ENCODE data around the gene F2RL1. TPM values are rescaled to one million over a fixed set of nuclear protein-coding genes. Genes with fewer than 3 reads are reported as not detected.

Gene F2RL1
- total and polyA plus RNA-seq, 2 of the 13 experiments (the other 11 are each of a cell fraction or from before 2014, with no cell fraction given), result 9.9 to 23.0 TPM

DNA sequence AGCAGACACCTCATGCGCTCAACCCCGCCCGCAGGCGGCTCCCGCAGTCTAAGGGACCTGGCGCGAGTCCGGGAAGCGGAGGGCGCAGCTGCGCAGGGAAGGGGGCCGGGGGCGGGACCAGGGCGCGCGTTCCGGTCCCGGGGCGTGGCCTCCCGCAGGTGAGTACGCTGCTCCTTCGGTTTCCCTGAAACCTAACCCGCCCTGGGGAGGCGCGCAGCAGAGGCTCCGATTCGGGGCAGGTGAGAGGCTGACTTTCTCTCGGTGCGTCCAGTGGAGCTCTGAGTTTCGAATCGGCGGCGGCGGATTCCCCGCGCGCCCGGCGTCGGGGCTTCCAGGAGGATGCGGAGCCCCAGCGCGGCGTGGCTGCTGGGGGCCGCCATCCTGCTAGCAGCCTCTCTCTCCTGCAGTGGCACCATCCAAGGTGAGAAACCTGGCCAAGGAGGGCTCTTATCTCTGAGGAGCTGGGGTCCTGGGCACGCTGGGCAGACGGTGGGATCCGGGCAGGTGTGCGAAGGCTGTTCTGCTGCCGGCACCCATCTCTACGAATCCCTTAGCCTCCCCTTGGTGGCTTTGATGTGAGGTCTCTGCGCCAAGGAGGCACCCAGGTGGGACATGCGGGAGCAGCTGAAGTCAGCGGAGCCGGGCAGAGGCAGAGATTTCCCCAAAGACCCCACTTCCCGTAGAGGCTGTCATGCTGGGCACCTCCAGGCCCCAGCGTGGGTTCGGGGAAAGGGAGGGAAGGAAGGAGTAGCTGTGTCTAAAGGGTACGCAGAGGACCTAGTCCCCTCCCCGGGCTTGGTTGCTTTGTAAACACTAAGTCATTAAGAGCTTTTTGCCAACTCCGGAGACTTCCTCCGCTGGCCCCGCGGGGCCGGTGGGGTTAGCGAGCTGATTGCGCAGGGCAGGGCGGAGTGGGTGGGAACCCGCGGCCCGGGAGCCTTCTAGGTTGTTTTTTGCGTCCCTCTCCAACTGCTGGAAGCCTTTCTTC lies at the start of gene F2RL1 (continued):
- TF ChIP-seq ZNF510 (CRISPR knock-in tag; IDR thresholded peaks at IDR 0.05; ENCODE audit: low read depth) (no peak), ESRRA (CRISPR knock-in tag; IDR thresholded peaks at IDR 0.05; ENCODE audit: low read depth) (no peak), ATRX (CRISPR knock-in tag; IDR thresholded peaks at IDR 0.05; ENCODE audit: borderline replicate concordance) (no peak), CREM (IDR thresholded peaks at IDR 0.05) (no peak), CREM (CRISPR knock-in tag; IDR thresholded peaks at IDR 0.05) (no peak), ZNF737 (CRISPR knock-in tag; IDR thresholded peaks at IDR 0.05; ENCODE audit: borderline replicate concordance) (no peak), RFX1 (IDR thresholded peaks at IDR 0.05) (no peak), ZNF674 (CRISPR knock-in tag; IDR thresholded peaks at IDR 0.05; ENCODE audit: low read depth) (no peak), ZNF496 (CRISPR knock-in tag; IDR thresholded peaks at IDR 0.05; ENCODE audit: insufficient replicate concordance) (no peak)
- TF ChIP-seq, protein P1, sequence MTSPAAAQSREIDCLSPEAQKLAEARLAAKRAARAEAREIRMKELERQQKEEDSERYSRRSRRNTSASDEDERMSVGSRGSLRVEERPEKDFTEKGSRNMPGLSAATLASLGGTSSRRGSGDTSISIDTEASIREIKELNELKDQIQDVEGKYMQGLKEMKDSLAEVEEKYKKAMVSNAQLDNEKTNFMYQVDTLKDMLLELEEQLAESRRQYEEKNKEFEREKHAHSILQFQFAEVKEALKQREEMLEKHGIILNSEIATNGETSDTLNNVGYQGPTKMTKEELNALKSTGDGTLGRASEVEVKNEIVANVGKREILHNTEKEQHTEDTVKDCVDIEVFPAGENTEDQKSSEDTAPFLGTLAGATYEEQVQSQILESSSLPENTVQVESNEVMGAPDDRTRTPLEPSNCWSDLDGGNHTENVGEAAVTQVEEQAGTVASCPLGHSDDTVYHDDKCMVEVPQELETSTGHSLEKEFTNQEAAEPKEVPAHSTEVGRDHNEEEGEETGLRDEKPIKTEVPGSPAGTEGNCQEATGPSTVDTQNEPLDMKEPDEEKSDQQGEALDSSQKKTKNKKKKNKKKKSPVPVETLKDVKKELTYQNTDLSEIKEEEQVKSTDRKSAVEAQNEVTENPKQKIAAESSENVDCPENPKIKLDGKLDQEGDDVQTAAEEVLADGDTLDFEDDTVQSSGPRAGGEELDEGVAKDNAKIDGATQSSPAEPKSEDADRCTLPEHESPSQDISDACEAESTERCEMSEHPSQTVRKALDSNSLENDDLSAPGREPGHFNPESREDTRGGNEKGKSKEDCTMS (CRISPR knock-in tag; conservative IDR thresholded peaks at IDR 0.05), result no peak
- TF ChIP-seq, protein P2, sequence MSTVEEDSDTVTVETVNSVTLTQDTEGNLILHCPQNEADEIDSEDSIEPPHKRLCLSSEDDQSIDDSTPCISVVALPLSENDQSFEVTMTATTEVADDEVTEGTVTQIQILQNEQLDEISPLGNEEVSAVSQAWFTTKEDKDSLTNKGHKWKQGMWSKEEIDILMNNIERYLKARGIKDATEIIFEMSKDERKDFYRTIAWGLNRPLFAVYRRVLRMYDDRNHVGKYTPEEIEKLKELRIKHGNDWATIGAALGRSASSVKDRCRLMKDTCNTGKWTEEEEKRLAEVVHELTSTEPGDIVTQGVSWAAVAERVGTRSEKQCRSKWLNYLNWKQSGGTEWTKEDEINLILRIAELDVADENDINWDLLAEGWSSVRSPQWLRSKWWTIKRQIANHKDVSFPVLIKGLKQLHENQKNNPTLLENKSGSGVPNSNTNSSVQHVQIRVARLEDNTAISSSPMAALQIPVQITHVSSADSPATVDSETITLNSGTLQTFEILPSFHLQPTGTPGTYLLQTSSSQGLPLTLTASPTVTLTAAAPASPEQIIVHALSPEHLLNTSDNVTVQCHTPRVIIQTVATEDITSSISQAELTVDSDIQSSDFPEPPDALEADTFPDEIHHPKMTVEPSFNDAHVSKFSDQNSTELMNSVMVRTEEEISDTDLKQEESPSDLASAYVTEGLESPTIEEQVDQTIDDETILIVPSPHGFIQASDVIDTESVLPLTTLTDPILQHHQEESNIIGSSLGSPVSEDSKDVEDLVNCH (CRISPR knock-in tag; IDR thresholded peaks at IDR 0.05), result no peak
- TF ChIP-seq, protein P3, sequence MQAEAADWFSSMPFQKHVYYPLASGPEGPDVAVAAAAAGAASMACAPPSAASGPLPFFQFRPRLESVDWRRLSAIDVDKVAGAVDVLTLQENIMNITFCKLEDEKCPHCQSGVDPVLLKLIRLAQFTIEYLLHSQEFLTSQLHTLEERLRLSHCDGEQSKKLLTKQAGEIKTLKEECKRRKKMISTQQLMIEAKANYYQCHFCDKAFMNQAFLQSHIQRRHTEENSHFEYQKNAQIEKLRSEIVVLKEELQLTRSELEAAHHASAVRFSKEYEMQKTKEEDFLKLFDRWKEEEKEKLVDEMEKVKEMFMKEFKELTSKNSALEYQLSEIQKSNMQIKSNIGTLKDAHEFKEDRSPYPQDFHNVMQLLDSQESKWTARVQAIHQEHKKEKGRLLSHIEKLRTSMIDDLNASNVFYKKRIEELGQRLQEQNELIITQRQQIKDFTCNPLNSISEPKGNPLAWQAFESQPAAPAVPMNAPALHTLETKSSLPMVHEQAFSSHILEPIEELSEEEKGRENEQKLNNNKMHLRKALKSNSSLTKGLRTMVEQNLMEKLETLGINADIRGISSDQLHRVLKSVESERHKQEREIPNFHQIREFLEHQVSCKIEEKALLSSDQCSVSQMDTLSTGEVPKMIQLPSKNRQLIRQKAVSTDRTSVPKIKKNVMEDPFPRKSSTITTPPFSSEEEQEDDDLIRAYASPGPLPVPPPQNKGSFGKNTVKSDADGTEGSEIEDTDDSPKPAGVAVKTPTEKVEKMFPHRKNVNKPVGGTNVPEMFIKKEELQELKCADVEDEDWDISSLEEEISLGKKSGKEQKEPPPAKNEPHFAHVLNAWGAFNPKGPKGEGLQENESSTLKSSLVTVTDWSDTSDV (CRISPR knock-in tag; IDR thresholded peaks at IDR 0.05), result no peak
- TF ChIP-seq, protein P4, sequence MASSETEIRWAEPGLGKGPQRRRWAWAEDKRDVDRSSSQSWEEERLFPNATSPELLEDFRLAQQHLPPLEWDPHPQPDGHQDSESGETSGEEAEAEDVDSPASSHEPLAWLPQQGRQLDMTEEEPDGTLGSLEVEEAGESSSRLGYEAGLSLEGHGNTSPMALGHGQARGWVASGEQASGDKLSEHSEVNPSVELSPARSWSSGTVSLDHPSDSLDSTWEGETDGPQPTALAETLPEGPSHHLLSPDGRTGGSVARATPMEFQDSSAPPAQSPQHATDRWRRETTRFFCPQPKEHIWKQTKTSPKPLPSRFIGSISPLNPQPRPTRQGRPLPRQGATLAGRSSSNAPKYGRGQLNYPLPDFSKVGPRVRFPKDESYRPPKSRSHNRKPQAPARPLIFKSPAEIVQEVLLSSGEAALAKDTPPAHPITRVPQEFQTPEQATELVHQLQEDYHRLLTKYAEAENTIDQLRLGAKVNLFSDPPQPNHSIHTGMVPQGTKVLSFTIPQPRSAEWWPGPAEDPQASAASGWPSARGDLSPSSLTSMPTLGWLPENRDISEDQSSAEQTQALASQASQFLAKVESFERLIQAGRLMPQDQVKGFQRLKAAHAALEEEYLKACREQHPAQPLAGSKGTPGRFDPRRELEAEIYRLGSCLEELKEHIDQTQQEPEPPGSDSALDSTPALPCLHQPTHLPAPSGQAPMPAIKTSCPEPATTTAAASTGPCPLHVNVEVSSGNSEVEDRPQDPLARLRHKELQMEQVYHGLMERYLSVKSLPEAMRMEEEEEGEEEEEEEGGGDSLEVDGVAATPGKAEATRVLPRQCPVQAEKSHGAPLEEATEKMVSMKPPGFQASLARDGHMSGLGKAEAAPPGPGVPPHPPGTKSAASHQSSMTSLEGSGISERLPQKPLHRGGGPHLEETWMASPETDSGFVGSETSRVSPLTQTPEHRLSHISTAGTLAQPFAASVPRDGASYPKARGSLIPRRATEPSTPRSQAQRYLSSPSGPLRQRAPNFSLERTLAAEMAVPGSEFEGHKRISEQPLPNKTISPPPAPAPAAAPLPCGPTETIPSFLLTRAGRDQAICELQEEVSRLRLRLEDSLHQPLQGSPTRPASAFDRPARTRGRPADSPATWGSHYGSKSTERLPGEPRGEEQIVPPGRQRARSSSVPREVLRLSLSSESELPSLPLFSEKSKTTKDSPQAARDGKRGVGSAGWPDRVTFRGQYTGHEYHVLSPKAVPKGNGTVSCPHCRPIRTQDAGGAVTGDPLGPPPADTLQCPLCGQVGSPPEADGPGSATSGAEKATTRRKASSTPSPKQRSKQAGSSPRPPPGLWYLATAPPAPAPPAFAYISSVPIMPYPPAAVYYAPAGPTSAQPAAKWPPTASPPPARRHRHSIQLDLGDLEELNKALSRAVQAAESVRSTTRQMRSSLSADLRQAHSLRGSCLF (CRISPR knock-in tag; IDR thresholded peaks at IDR 0.05; ENCODE audit: borderline replicate concordance), result no peak
- TF ChIP-seq, protein P5, sequence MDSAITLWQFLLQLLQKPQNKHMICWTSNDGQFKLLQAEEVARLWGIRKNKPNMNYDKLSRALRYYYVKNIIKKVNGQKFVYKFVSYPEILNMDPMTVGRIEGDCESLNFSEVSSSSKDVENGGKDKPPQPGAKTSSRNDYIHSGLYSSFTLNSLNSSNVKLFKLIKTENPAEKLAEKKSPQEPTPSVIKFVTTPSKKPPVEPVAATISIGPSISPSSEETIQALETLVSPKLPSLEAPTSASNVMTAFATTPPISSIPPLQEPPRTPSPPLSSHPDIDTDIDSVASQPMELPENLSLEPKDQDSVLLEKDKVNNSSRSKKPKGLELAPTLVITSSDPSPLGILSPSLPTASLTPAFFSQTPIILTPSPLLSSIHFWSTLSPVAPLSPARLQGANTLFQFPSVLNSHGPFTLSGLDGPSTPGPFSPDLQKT (CRISPR knock-in tag; IDR thresholded peaks at IDR 0.05; ENCODE audit: borderline replicate concordance), result no peak

Data from HepG2 (cell line).